GM23338 (cell line): ENCODE measurements around the gene NEURL1. TPM values are rescaled to one million over a fixed set of nuclear protein-coding genes. Genes with fewer than 3 reads are reported as not detected.

ENCODE experiments used
- ATAC-seq: fragments of 200-7000 bp; cut with Tn5 transposase; 3 replicates; pipeline ENCODE4 v1.9.1; 2020
- DNase-seq: peaks from one replicate; pipeline ENCODE4 v3.0.0-alpha.2; 2015; ENCODE audit warnings: low spot score
- H2AFZ ChIP-seq: fragments of 200-600 bp; sonication (generic); 2 replicates; pipeline ENCODE4 v1.8.0; 2016; ENCODE audit warnings: antibody characterized with exemption, mild to moderate bottlenecking, moderate library complexity
- H3F3A ChIP-seq: fragments of 200-600 bp; sonication (generic); replicated peaks from 2 replicates; pipeline ENCODE4 v1.8.0; 2017; ENCODE audit warnings: antibody characterized with exemption, mixed run types, low read depth
- H3K27ac ChIP-seq: fragments of 200-600 bp; sonication (generic); 2 replicates; pipeline ENCODE4 v1.6.1; 2016; ENCODE audit warnings: low read depth
- H3K27me3 ChIP-seq: fragments of 200-600 bp; sonication (generic); 2 replicates; pipeline ENCODE4 v1.8.0; 2016; ENCODE audit warnings: mild to moderate bottlenecking, mixed run types, moderate library complexity; ENCODE audit not compliant: insufficient read depth
- H3K36me3 ChIP-seq: fragments of 200-600 bp; sonication (generic); 2 replicates; pipeline ENCODE4 v1.8.0; 2016; ENCODE audit warnings: mild to moderate bottlenecking; ENCODE audit not compliant: insufficient read depth
- H3K4me1 ChIP-seq: fragments of 200-600 bp; sonication (generic); 2 replicates; pipeline ENCODE4 v1.8.0; 2016; ENCODE audit warnings: mild to moderate bottlenecking, moderate library complexity; ENCODE audit not compliant: insufficient read depth
- H3K4me2 ChIP-seq: fragments of 200-600 bp; sonication (generic); 2 replicates; pipeline ENCODE4 v1.7.1; 2017; ENCODE audit warnings: mixed run types
- H3K4me3 ChIP-seq: fragments of 200-600 bp; sonication (generic); 2 replicates; pipeline ENCODE4 v1.6.1; 2016; ENCODE audit warnings: mixed run types
- H3K79me2 ChIP-seq: fragments of 200-600 bp; sonication (generic); replicated peaks from 2 replicates; pipeline ENCODE4 v1.8.0; 2017; ENCODE audit warnings: mild to moderate bottlenecking; ENCODE audit not compliant: insufficient read depth
- H3K9me2 ChIP-seq: fragments of 200-600 bp; sonication (generic); 2 replicates; pipeline ENCODE4 v1.8.0; 2017; ENCODE audit not compliant: insufficient read depth
- H4K20me1 ChIP-seq: fragments of 200-600 bp; sonication (generic); replicated peaks from 2 replicates; pipeline ENCODE4 v1.8.0; 2017; ENCODE audit warnings: mild to moderate bottlenecking; ENCODE audit not compliant: insufficient read depth
- H3K27ac Mint-ChIP-seq: 2 replicates; pipeline ENCODE4 v1.8.0; 2020; ENCODE audit warnings: inconsistent platforms, mild to moderate bottlenecking, moderate library complexity, mixed read lengths
- H3K27me3 Mint-ChIP-seq: 3 replicates; pipeline ENCODE4 v1.8.0; 2022; ENCODE audit warnings: low read depth, mild to moderate bottlenecking, moderate library complexity, mixed read lengths, inconsistent platforms; ENCODE audit not compliant: insufficient read depth, poor library complexity
- H3K36me3 Mint-ChIP-seq: 3 replicates; pipeline ENCODE4 v1.8.0; 2021; ENCODE audit warnings: low read depth, mild to moderate bottlenecking, inconsistent platforms, moderate library complexity, mixed read lengths
- H3K4me1 Mint-ChIP-seq: 3 replicates; pipeline ENCODE4 v1.8.0; 2020; ENCODE audit warnings: mild to moderate bottlenecking, inconsistent platforms, mixed read lengths
- H3K4me3 Mint-ChIP-seq: 3 replicates; pipeline ENCODE4 v1.8.0; 2021; ENCODE audit warnings: moderate library complexity, mild to moderate bottlenecking, inconsistent platforms, mixed read lengths
- H3K9me3 Mint-ChIP-seq: 3 replicates; pipeline ENCODE4 v1.8.0; 2020; ENCODE audit warnings: moderate library complexity, mild to moderate bottlenecking, inconsistent platforms, mixed read lengths
- CREB1 ChIP-seq: fragments of 250-450 bp; sonication (Bioruptor Pico); IDR thresholded peaks from 2 replicates; pipeline ENCODE4 v1.5.0; 2020; ENCODE audit warnings: low read depth, mild to moderate bottlenecking, moderate library complexity
- ETS1 ChIP-seq: IDR thresholded peaks from 2 replicates; pipeline ENCODE4 v1.6.1; 2016; ENCODE audit warnings: antibody characterized with exemption
- EZH2 ChIP-seq: fragments of 200-600 bp; sonication (generic); IDR thresholded peaks from one replicate; pipeline ENCODE4 v1.8.0; 2017; ENCODE audit warnings: antibody characterized with exemption, mild to moderate bottlenecking, low read depth; ENCODE audit not compliant: unreplicated experiment
- JUNB ChIP-seq: IDR thresholded peaks from one replicate; pipeline ENCODE4 v1.6.1; 2016; ENCODE audit warnings: antibody characterized with exemption; ENCODE audit not compliant: unreplicated experiment
- POLR2AphosphoS5 ChIP-seq: IDR thresholded peaks from 2 replicates; pipeline ENCODE4 v1.6.1; 2016; ENCODE audit warnings: antibody characterized with exemption, low read depth
- REST ChIP-seq: IDR thresholded peaks from one replicate; pipeline ENCODE4 v1.6.1; 2018; ENCODE audit warnings: antibody characterized with exemption; ENCODE audit not compliant: unreplicated experiment
- STAT1 ChIP-seq: IDR thresholded peaks from one replicate; pipeline ENCODE4 v1.6.1; 2016; ENCODE audit warnings: antibody characterized with exemption; ENCODE audit not compliant: unreplicated experiment
- polyA plus RNA-seq: library from polyadenylated mRNA; unstranded; fragments of >200 nt; fragmentation: Nextera tagmentation; extraction: Ambion mirVana; gene quantifications from 2 replicates; pipeline ENCODE4 v1.2.1, GENCODE V29; 2016
- total RNA-seq: library from RNA; depleted of rRNA; stranded (reverse); fragments of >200 nt; shearing (Covaris generic); gene quantifications from 2 replicates; pipeline ENCODE4 v1.2.3, GENCODE V29; 2014
- TF ChIP-seq, protein P1 (sequence below): fragments of 250-450 bp; sonication (Bioruptor Pico); IDR thresholded peaks from 2 replicates; pipeline ENCODE4 v1.5.0; 2020; ENCODE audit warnings: mild to moderate bottlenecking, moderate library complexity

NEURL1 gene
- total and polyA plus RNA-seq, 2 experiments from 2014 or later, result 0.82 to 1.1 TPM

GRCh38 chr10:103478671-103479070 lies 14.8 kb upstream of the NEURL1 start (continued):
- TF ChIP-seq, protein P1, sequence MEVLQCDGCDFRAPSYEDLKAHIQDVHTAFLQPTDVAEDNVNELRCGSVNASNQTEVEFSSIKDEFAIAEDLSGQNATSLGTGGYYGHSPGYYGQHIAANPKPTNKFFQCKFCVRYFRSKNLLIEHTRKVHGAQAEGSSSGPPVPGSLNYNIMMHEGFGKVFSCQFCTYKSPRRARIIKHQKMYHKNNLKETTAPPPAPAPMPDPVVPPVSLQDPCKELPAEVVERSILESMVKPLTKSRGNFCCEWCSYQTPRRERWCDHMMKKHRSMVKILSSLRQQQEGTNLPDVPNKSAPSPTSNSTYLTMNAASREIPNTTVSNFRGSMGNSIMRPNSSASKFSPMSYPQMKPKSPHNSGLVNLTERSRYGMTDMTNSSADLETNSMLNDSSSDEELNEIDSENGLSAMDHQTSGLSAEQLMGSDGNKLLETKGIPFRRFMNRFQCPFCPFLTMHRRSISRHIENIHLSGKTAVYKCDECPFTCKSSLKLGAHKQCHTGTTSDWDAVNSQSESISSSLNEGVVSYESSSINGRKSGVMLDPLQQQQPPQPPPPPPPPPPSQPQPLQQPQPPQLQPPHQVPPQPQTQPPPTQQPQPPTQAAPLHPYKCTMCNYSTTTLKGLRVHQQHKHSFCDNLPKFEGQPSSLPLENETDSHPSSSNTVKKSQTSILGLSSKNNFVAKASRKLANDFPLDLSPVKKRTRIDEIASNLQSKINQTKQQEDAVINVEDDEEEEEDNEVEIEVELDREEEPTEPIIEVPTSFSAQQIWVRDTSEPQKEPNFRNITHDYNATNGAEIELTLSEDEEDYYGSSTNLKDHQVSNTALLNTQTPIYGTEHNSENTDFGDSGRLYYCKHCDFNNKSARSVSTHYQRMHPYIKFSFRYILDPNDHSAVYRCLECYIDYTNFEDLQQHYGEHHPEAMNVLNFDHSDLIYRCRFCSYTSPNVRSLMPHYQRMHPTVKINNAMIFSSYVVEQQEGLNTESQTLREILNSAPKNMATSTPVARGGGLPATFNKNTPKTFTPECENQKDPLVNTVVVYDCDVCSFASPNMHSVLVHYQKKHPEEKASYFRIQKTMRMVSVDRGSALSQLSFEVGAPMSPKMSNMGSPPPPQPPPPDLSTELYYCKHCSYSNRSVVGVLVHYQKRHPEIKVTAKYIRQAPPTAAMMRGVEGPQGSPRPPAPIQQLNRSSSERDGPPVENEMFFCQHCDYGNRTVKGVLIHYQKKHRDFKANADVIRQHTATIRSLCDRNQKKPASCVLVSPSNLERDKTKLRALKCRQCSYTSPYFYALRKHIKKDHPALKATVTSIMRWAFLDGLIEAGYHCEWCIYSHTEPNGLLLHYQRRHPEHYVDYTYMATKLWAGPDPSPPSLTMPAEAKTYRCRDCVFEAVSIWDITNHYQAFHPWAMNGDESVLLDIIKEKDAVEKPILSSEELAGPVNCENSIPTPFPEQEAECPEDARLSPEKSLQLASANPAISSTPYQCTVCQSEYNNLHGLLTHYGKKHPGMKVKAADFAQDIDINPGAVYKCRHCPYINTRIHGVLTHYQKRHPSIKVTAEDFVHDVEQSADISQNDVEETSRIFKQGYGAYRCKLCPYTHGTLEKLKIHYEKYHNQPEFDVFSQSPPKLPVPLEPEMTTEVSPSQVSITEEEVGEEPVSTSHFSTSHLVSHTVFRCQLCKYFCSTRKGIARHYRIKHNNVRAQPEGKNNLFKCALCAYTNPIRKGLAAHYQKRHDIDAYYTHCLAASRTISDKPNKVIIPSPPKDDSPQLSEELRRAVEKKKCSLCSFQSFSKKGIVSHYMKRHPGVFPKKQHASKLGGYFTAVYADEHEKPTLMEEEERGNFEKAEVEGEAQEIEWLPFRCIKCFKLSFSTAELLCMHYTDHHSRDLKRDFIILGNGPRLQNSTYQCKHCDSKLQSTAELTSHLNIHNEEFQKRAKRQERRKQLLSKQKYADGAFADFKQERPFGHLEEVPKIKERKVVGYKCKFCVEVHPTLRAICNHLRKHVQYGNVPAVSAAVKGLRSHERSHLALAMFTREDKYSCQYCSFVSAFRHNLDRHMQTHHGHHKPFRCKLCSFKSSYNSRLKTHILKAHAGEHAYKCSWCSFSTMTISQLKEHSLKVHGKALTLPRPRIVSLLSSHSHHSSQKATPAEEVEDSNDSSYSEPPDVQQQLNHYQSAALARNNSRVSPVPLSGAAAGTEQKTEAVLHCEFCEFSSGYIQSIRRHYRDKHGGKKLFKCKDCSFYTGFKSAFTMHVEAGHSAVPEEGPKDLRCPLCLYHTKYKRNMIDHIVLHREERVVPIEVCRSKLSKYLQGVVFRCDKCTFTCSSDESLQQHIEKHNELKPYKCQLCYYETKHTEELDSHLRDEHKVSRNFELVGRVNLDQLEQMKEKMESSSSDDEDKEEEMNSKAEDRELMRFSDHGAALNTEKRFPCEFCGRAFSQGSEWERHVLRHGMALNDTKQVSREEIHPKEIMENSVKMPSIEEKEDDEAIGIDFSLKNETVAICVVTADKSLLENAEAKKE, result no peak

GRCh38 chr10:103479135-103479534 lies 14.4 kb upstream of the NEURL1 start, which contains the start of gene CALHM3:
CALHM3 (minus strand) TSS chr10:103479240; CDS start chr10:103479032, 208 bp downstream.
- no peak within 1 kb of the TSS for H3K27ac Mint-ChIP-seq

More at GRCh38 chr10:103479135-103479534, 14.4 kb upstream of the NEURL1 start, which contains the start of gene CALHM3:
- TF ChIP-seq JUNB (no peak), REST (no peak), CREB1 (CRISPR knock-in tag) (no peak), POLR2AphosphoS5 (no peak), ETS1 (no peak), EZH2 (no peak), STAT1 (no peak)
- Mint-ChIP-seq H3K4me3 (no peak within 1 kb of the TSS), H3K27me3 (peaks cover 15% of the 10 kb centered on the region), H3K4me1 (peaks cover 15% of the 10 kb centered on the region), H3K36me3 (no peaks in the 10 kb centered on the region), H3K9me3 (no peaks in the 10 kb centered on the region)
- Histone ChIP-seq H3K4me3 (no peak within 1 kb of the TSS), H3K79me2 (no peaks in the 10 kb centered on the region), H2AFZ (no peak within 1 kb of the TSS), H3K36me3 (no peaks in the 10 kb centered on the region), H3F3A (no peaks in the 10 kb centered on the region), H4K20me1 (no peaks in the 10 kb centered on the region), H3K9me2 (no peaks in the 10 kb centered on the region), H3K27me3 (no peaks in the 10 kb centered on the region), H3K27ac (no peak within 1 kb of the TSS), H3K4me2 (no peak within 1 kb of the TSS), H3K4me1 (no peaks in the 10 kb centered on the region)
- ATAC-seq, result no peak
- DNase-seq, result no peak
